T-helper 2 cell (primary cell): Measurements from ENCODE around the gene ALOX12B.
"Not testable (repeated sequence)": the region's sequence is repeated elsewhere in the genome, so short reads cannot be mapped to it uniquely, and the experiment has no call there.

Experiments used
- DNase-seq, 5 experiments: peaks; one replicate each; pipeline versions ENCODE4 v3.0.0 to v3.0.0-alpha.2; 2012 to 2022

The ALOX12B gene

GRCh38 chr17:8063761-8064534 is 23.6 kb downstream of the ALOX12B start:
- no peak for DNase-seq

GRCh38 chr17:8062807-8063483 is 24.6 kb downstream of the ALOX12B start:
- no peak for DNase-seq

- DNase-seq = no peak
Observed at GRCh38 chr17:8062435-8062806, 25.1 kb downstream of the ALOX12B start.

GRCh38 chr17:8061851-8062250 is 25.7 kb downstream of the ALOX12B start:
- DNase-seq = not testable (repeated sequence)

- peak in 4 of 5 experiments; percentile 22 to 61 (median 38) for DNase-seq
Observed at GRCh38 chr17:8060274-8060673, 27.2 kb downstream of the ALOX12B start.

GRCh38 chr17:8059131-8059530 is 28.4 kb downstream of the ALOX12B start:
- no peak for DNase-seq

- DNase-seq = peak in 3 of 5 experiments; percentile 22 to 74 (median 51)
Observed at GRCh38 chr17:8057691-8058114, 29.8 kb downstream of the ALOX12B start.

- DNase-seq = no peak
Observed at GRCh38 chr17:8056976-8057625, 30.4 kb downstream of the ALOX12B start.

GRCh38 chr17:8056232-8056975 is 31.1 kb downstream of the ALOX12B start:
- peak in 1 of 5 experiments; percentile 71 for DNase-seq

- no peak for DNase-seq
Observed at GRCh38 chr17:8055851-8056231, 31.7 kb downstream of the ALOX12B start.

- DNase-seq = no peak
Observed at GRCh38 chr17:8053600-8053999, 33.9 kb downstream of the ALOX12B start.

GRCh38 chr17:8052256-8053252 is 35.0 kb downstream of the ALOX12B start:
- DNase-seq = no peak

- no peak for DNase-seq
Observed at GRCh38 chr17:8051831-8052230, 35.7 kb downstream of the ALOX12B start.

- no peak for DNase-seq
Observed at GRCh38 chr17:8048736-8049135, 38.8 kb downstream of the ALOX12B start.

GRCh38 chr17:8048236-8048635 is 39.3 kb downstream of the ALOX12B start:
- DNase-seq = no peak

GRCh38 chr17:8047769-8048110 is 39.8 kb downstream of the ALOX12B start:
- DNase-seq = no peak

- no peak for DNase-seq
Observed at GRCh38 chr17:8046929-8047768, 40.4 kb downstream of the ALOX12B start.

- no peak for DNase-seq
Observed at GRCh38 chr17:8046306-8046928, 41.1 kb downstream of the ALOX12B start.

GRCh38 chr17:8044819-8045810 is 42.4 kb downstream of the ALOX12B start:
- DNase-seq = no peak
